ENCODE measurements around the gene C1orf226.

The C1orf226 gene

DNA sequence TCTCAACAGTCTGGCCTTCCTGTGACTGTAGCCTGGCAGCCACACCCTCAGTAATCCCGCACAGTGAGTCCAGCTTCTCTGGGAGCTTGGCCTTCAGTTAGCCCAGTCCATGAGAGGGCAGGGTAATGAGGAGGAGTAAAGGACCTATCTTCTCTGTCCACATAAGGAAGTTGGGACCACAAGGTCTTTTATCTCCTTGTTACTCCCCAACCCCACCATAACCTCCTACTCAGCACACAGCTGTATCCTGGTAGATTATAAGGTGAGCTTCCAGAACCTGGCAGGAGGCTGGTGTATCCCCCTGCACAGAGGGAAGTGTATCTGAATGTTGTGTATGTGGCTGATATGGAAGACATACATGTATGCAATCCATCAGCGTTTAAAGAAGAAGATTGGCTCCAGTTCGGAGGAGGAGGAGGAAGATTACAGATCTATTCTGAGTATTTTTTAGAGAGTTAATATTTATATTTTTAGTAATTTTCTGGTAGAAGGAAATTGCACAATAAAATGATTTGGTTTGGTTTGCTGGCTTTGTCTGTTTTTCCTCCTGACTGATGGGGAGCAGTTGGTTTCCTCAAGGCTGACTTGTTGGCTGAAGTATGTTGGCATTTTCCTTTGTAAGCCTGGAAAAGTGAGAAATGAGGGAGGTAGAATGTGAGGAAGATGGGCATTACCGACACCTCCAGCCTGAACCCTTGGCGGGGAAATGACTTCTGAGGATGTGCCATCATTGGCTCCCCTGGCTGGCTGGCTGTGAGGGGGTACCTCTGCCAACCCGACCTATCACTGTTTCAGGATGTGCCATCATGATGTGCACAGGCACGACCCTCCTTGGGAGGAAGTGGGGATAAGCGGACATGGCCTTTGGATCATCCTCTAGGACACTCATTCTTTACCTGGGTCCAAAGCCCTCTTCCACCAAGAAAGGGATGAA is 5.0 kb downstream of the C1orf226 start:
- H3K27me3 ChIP-seq (ENCODE audit: low read depth, low read length) = no peaks in the 10 kb centered on the region
- peaks cover 0 to 3% of the 10 kb centered on the region in 2 donors for H3K4me1 ChIP-seq (ENCODE audit: control insufficient read depth in 1 of 2, insufficient read depth in 2 of 2, low read length in 2 of 2)
- H3K27ac ChIP-seq (ENCODE audit: low read length) = no peak overlapping the region
- no peak overlapping the region for H3K4me3 ChIP-seq (ENCODE audit: low read depth in 1 of 2, low read length in 2 of 2)
- no peaks in the 10 kb centered on the region for H3K9me3 ChIP-seq (ENCODE audit: control insufficient read depth in 1 of 2, low read length in 2 of 2)
- H3K36me3 ChIP-seq (ENCODE audit: control insufficient read depth in 1 of 2, insufficient read depth in 2 of 2, low read length in 2 of 2) = no peaks in the 10 kb centered on the region

DNA sequence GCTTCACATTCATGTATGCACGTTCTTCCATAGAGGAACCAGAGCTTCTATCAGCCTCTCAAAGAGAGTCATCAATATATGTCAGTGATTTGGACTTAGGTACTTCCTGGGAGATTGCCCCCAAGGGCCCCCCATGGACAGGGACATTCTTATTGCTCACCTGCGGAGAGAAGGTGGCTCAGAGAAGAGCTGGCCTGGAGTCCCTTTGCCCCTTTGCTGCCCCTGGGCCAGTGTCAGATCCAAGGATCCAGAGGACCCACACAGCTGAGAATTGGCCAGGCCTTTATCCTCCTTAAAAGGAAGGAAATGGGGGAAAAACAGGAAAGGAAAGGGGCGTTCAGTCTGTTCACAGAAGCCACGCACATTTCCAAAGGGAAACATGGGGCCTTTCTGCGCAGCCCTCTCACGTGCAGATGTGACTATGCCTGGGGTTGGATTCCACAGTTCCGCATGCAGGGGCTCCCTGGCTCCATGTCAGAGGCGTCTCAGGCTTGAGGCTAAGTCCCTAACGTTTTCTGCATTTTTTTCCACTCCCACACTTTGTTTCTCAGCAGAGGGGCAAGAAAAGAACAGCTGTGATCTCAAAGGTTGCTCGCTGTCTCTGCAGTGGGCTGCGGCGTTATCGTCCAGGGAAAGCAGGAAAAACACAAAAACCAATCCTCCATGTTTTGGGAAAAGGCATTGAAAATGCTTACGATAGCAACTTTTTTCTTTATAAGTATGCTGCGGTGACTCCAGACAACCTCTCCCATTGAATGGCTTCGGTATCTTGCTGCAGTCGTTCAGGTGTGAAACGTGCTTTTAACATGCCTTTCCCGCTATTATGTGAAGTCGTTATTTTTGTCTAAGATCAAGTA is 5.9 kb downstream of the C1orf226 start:
- peaks cover 0 to 6% of the 10 kb centered on the region in 2 donors for H3K4me1 ChIP-seq (ENCODE audit: control insufficient read depth in 1 of 2, insufficient read depth in 2 of 2, low read length in 2 of 2)
- no peaks in the 10 kb centered on the region for H3K36me3 ChIP-seq (ENCODE audit: control insufficient read depth in 1 of 2, insufficient read depth in 2 of 2, low read length in 2 of 2)
- no peaks in the 10 kb centered on the region for H3K27me3 ChIP-seq (ENCODE audit: low read depth, low read length)
- no peaks in the 10 kb centered on the region for H3K9me3 ChIP-seq (ENCODE audit: control insufficient read depth in 1 of 2, low read length in 2 of 2)
- no peak overlapping the region for H3K27ac ChIP-seq (ENCODE audit: low read length)
- no peak overlapping the region for H3K4me3 ChIP-seq (ENCODE audit: low read depth in 1 of 2, low read length in 2 of 2)

DNA sequence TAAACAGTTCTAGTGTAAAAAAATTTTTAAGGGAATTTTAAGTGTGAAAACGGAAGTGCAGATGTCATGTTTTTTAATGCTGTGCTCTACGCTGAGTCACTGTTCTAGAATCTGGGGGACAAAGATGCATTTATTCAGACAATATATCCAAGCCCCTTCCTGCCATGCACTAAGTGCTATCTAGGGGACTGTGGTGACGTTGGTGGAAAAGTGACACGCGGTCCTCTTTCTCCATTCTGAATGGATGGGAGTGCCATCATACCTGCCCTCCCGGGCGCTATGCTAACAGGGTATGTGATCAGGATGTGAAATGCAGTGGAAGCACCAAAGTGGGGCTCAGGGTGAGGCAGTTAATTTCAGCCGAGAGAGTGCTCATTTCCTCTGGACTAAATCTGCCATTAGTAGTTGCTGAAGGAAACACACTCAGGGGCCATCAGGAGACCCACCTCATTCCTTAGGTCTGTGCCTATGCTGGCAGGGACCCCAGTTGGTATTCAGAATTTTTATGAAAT is 6.6 kb downstream of the C1orf226 start:
- Histone ChIP-seq H3K36me3 (ENCODE audit: control insufficient read depth in 1 of 2, insufficient read depth in 2 of 2, low read length in 2 of 2) (no peaks in the 10 kb centered on the region), H3K27me3 (ENCODE audit: low read depth, low read length) (no peaks in the 10 kb centered on the region), H3K27ac (ENCODE audit: low read length) (no peak overlapping the region), H3K4me3 (ENCODE audit: low read depth in 1 of 2, low read length in 2 of 2) (no peak overlapping the region), H3K4me1 (ENCODE audit: control insufficient read depth in 1 of 2, insufficient read depth in 2 of 2, low read length in 2 of 2) (peaks cover 0 to 6% of the 10 kb centered on the region in 2 donors), H3K9me3 (ENCODE audit: control insufficient read depth in 1 of 2, low read length in 2 of 2) (no peaks in the 10 kb centered on the region)

DNA sequence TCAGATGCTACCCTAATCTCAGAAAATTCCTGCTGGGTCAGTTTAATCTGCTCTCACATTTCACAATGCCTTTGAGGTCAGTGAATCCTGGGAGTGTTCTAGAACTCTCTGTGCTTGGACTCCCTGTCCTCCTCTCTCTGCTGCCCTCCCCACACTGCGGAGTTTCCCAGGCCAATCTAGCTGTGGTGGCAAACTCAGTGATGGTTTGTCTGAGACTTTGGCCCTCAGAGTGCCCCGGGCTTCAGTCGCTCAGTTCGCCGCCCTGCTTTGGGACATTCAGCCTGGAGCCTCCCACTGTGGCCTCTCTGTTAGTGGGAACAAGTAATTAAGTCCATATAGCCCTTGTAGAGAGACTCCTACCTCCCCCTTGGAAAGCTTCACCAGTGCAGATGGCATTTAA is 7.1 kb downstream of the C1orf226 start:
- Histone ChIP-seq H3K4me1 (ENCODE audit: control insufficient read depth in 1 of 2, insufficient read depth in 2 of 2, low read length in 2 of 2) (peaks cover 0 to 6% of the 10 kb centered on the region in 2 donors), H3K27me3 (ENCODE audit: low read depth, low read length) (no peaks in the 10 kb centered on the region), H3K9me3 (ENCODE audit: control insufficient read depth in 1 of 2, low read length in 2 of 2) (no peaks in the 10 kb centered on the region), H3K36me3 (ENCODE audit: control insufficient read depth in 1 of 2, insufficient read depth in 2 of 2, low read length in 2 of 2) (no peaks in the 10 kb centered on the region), H3K27ac (ENCODE audit: low read length) (no peak overlapping the region), H3K4me3 (ENCODE audit: low read depth in 1 of 2, low read length in 2 of 2) (no peak overlapping the region)

DNA sequence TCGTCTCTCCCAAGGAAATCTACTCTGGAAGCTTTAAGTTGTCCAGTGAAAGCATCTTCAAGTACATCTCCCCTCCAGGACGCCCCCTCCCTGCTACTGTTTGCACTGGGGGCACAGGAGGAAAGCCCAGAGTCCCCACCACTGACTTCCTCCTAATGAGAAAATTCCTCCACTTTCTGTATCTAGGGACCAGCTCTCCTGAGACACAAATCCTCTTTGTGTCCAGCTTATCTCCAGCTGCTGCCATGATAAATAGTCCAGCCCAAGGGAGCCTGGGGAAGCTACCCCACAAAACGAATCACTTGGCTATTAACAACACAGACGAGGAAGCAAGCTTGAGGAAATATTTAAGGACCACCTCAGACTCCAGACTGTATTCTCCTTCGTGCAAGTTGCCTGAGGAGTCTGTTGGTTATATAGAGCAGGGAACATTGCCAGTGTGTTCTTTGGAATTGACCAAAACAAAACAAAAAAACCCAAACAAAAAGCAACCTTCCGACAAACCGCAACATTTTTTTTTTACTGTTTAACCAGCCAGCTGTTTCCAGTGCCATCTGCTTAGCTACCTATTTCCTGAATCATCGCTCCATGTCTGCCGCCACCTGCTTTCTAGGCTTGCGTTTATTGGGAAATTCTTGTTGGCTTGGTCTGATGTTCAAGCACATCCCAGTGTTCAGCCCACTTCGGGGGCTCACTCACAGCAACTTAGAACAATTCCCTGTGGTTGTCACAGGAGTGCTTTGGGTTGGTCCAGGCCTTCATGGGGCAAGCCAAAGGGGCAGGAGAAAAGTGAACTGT is 7.7 kb downstream of the C1orf226 start:
- no peaks in the 10 kb centered on the region for H3K9me3 ChIP-seq (ENCODE audit: control insufficient read depth in 1 of 2, low read length in 2 of 2)
- no peak overlapping the region for H3K27ac ChIP-seq (ENCODE audit: low read length)
- peaks cover 0 to 6% of the 10 kb centered on the region in 2 donors for H3K4me1 ChIP-seq (ENCODE audit: control insufficient read depth in 1 of 2, insufficient read depth in 2 of 2, low read length in 2 of 2)
- no peak overlapping the region for H3K4me3 ChIP-seq (ENCODE audit: low read depth in 1 of 2, low read length in 2 of 2)
- H3K36me3 ChIP-seq (ENCODE audit: control insufficient read depth in 1 of 2, insufficient read depth in 2 of 2, low read length in 2 of 2) = no peaks in the 10 kb centered on the region
- no peaks in the 10 kb centered on the region for H3K27me3 ChIP-seq (ENCODE audit: low read depth, low read length)

DNA sequence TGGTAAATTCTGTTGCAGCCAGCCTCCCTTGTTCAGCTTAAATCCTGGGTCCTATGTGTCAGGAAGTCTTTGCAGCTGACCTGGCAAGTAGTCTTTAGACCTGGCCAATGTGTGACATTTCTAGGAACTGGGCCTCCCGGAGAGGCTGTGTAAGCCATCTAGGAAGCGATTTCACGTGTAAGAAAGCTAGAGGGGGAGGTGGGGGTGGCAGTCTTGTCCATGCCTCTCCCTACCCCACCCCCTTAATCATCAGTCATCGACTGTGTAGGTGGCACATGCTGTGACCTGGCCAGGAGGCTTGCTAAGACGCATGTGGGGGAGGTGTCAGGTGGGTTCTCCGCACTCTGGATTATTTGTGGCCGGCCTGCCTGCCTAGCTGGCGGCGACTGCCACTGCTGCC is 8.4 kb downstream of the C1orf226 start:
- Histone ChIP-seq H3K4me3 (ENCODE audit: low read depth in 1 of 2, low read length in 2 of 2) (no peak overlapping the region), H3K9me3 (ENCODE audit: control insufficient read depth in 1 of 2, low read length in 2 of 2) (no peaks in the 10 kb centered on the region), H3K27me3 (ENCODE audit: low read depth, low read length) (no peaks in the 10 kb centered on the region), H3K4me1 (ENCODE audit: control insufficient read depth in 1 of 2, insufficient read depth in 2 of 2, low read length in 2 of 2) (peaks cover 0 to 6% of the 10 kb centered on the region in 2 donors), H3K36me3 (ENCODE audit: control insufficient read depth in 1 of 2, insufficient read depth in 2 of 2, low read length in 2 of 2) (no peaks in the 10 kb centered on the region), H3K27ac (ENCODE audit: low read length) (no peak overlapping the region)

DNA sequence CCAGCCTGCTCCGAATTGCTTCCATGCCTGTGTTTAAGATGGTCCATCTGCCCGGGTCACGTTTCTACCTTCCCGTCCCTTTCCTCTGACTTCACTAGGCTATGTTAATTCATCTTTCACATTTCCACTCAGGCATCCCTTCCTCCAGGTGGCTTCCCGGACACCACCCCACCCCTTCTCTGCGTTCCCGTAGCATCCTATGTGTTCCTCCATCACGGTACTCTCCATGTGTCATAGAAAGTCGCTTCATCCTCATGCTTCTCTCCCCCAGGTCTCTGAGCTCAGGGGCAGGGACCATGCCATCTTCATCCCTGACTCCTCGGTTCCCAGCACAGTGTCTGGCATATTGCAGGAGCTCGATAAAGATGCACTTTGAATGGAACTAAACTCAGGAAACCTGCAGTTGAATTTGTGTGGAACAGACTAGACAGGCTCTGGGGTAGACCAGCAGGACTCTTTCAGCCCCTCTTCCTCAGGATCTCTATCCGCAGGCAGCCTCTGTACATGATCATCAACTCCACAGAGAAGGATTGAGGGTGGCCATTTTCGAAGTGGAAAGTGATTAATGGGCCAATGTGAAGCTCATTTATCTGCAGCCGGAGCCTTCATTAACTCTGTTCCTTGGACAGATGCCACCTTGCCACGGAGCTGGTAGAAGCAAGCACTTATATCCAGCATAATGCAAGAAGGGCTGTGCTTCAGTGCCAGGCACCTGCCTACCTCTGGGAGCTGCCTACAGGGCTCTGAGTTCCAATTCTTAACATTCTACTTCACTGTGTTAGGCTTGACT is 9.1 kb downstream of the C1orf226 start:
- H3K4me3 ChIP-seq (ENCODE audit: low read depth in 1 of 2, low read length in 2 of 2) = no peak overlapping the region
- H3K4me1 ChIP-seq (ENCODE audit: control insufficient read depth in 1 of 2, insufficient read depth in 2 of 2, low read length in 2 of 2) = peaks cover 0 to 6% of the 10 kb centered on the region in 2 donors
- no peaks in the 10 kb centered on the region for H3K36me3 ChIP-seq (ENCODE audit: control insufficient read depth in 1 of 2, insufficient read depth in 2 of 2, low read length in 2 of 2)
- no peaks in the 10 kb centered on the region for H3K27me3 ChIP-seq (ENCODE audit: low read depth, low read length)
- no peaks in the 10 kb centered on the region for H3K9me3 ChIP-seq (ENCODE audit: control insufficient read depth in 1 of 2, low read length in 2 of 2)
- no peak overlapping the region for H3K27ac ChIP-seq (ENCODE audit: low read length)

DNA sequence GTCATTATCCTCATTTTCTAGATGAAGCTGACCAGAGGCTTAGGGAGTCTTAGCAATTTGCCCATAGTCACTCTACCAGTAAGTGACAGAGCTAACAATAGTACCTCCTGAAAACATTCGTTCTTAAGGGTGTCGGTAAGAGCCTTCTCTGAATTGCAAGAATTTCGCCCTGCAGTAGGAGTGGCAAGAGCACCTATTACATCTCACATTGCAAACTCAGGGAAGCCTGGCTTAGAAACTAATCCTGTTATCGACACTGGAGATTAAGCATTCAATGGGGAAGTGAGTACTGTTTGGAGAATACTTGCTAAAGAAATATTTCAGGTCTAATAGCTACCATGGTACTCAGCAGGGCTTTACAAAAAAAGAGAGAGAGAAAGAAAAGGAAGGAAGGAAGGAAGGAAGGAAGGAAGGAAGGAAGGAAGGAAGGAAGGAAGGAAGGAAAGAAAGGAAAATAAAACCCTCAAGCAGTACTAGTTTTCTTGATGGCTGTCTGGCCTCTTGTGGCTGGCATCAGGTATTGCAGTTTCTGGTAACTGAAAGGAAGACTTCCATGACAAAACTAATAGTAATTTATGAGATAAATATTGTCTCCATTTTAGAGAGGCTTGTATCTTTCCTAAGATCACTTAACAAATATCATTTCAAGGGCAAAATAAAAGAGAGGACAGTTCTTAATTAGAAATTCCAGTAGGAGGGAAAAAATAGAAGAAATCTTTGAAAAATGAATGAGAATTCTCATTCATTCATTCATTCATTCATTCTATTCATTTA is 10.4 kb downstream of the C1orf226 start:
- Histone ChIP-seq H3K27me3 (ENCODE audit: low read depth, low read length) (no peaks in the 10 kb centered on the region), H3K4me1 (ENCODE audit: control insufficient read depth in 1 of 2, insufficient read depth in 2 of 2, low read length in 2 of 2) (peaks cover 0 to 6% of the 10 kb centered on the region in 2 donors), H3K36me3 (ENCODE audit: control insufficient read depth in 1 of 2, insufficient read depth in 2 of 2, low read length in 2 of 2) (no peaks in the 10 kb centered on the region), H3K9me3 (ENCODE audit: control insufficient read depth in 1 of 2, low read length in 2 of 2) (no peaks in the 10 kb centered on the region), H3K27ac (ENCODE audit: low read length) (no peak overlapping the region), H3K4me3 (ENCODE audit: low read depth in 1 of 2, low read length in 2 of 2) (peak overlapping the region in 1 of 2 donors; percentile 14)

DNA sequence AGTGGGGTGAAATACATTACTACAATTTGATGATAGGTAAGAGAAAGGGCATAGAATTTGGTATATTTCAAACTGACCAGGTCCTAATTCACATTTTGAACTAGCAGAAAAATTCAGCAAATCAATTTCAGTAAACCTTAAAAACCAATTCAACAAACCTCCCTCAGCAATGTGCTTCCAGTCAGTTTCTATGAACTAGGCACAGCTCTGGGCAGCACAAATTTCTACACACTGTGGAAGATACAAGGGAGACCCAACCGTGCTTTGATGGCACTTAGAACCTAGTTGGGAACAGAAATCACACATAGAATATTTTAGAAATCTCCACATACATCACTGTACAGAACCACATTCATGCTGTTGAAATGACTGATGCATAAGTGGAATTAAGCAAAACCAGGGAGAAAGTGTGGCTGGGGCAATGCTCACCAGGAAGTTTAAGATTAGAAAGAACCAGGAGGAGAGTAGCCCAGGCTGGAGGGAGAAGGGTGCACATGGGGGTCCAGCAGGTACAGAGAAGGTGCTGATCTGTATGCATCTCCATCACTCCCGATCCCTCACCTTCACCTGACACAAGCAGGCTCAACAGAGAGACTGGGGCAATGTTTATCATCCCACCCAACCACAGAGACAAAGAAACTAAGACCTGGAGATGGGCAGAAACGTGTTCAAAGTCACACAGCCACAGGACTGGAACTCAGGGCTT is 14.8 kb downstream of the C1orf226 start:
- H3K4me3 ChIP-seq (ENCODE audit: low read depth in 1 of 2, low read length in 2 of 2) = no peak overlapping the region
- no peaks in the 10 kb centered on the region for H3K27me3 ChIP-seq (ENCODE audit: low read depth, low read length)
- no peak overlapping the region for H3K27ac ChIP-seq (ENCODE audit: low read length)
- peaks cover 0 to 5% of the 10 kb centered on the region in 2 donors for H3K4me1 ChIP-seq (ENCODE audit: control insufficient read depth in 1 of 2, insufficient read depth in 2 of 2, low read length in 2 of 2)
- H3K36me3 ChIP-seq (ENCODE audit: control insufficient read depth in 1 of 2, insufficient read depth in 2 of 2, low read length in 2 of 2) = no peaks in the 10 kb centered on the region
- H3K9me3 ChIP-seq (ENCODE audit: control insufficient read depth in 1 of 2, low read length in 2 of 2) = no peaks in the 10 kb centered on the region

All from muscle layer of duodenum (tissue), 2 donors.